Non-pigmented ciliary epithelial cell (primary cell): ENCODE data around the gene CHAF1A.

Experiments used
- DNase-seq: peaks from one replicate; pipeline ENCODE4 v3.0.0-alpha.2; 2010; ENCODE audit warnings: low read depth

Gene CHAF1A

DNA sequence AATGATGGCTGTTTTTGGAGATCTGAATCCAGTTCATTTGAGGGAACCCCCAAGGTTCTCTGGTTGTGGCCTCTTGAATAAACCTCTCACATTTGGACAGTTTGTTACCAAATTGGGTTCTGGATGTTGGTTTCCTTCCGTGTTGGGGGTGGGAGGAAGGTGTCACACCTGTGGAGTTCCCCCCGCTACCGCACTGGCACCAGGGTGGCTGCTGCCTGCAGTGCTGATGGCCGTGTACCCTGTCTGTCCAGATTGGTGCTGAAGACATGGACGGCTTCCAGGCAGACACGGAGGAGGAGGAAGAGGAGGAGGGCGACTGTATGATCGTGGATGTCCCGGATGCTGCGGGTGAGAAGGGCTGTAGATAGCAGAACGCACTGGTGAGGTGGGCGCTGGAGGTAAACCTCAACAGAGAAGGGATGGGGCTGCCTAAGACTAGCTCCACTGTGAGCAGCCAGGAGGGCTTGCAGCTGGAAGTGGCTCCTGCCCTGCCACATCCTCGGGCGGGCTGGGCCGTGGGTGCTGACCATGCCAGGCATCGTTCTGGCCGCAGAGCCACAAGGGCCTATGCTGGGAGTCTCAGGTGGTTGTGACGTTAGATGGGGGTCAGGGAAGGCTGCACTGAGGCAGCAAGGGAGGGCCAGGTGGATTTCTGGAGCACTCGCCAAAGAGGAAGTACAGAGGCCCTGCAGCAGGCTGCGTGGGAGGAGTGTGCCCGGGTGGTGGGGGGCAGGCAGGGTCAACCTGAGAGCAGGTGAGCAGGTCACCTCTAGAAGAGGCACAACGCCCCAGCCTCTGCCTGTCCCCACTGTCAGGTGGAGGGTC is 39.8 kb downstream of the CHAF1A start:
- DNase-seq: no peak

DNA sequence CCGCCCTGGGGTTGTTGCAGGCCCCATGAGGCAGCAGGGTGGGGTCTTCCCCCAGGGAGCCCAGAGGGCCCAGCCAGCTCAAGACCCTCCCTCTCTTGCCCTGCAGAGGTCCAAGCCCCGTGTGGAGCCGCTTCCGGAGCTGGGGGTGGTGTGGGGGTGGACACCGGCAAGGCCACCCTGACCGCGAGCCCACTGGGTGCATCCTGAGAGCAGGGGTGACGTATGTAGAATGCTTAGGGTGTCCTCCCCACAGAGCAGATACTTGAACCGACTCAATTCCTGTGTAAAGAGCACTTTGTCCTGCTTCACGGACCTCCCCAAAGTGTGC is 40.3 kb downstream of the CHAF1A start:
- no peak for DNase-seq

DNA sequence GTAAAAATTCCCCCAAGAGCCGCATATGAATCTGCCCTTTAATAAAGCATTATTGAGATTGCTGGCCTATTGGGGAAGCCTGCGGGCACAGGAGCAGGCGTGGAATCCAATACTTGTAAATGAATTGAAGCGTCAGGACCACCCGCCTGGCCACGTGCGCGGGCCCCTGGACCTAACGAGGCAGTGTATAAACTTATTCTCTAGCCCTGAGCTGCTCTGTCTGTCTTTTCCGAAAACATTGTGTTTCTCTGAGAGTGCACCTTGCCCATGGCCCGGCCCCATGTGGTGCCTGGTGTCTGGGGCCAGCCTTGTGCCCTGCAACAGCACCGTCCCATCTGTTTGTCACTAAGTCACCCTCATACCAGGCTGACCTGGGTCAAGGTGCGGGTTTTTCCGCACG is 40.7 kb downstream of the CHAF1A start:
- no peak for DNase-seq

DNA sequence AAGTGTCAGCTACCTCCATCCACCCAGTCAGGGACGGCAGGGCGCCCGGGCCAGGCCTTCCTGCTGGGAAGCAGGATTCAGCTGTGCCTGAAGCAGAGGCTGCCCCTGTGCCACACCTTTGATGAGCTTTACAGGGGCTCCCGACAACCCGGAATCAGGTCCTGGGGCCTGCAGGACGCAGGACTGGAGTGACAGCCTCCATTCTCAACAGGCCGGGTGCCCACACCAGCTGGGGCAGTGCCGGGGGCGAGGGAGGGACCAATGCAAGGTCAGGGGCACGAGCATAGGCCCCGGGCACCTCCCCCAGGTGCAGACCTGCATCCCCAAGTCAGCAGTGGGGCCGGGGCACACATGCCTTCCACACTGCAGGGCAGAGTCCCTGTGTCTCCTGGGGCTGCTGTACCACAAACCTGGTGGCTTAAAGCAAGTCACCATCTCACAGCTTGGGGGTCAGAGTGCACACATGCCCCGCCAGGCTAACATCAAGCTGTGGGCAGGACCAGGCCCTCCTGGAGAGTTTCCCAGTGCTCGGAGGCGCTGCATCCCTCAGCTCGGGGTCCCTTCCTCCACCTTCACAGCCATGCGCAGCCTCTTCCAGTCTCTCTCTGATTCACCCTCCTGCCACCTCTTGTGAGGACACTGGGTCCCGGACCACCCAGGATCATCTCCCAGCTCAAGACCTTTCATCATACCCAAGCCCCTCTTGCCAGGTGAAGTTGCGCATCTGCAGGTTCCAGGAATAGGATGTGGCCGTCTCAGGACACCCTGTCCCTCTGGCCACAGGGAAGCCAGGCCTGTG is 41.7 kb downstream of the CHAF1A start:
- DNase-seq: no peak

DNA sequence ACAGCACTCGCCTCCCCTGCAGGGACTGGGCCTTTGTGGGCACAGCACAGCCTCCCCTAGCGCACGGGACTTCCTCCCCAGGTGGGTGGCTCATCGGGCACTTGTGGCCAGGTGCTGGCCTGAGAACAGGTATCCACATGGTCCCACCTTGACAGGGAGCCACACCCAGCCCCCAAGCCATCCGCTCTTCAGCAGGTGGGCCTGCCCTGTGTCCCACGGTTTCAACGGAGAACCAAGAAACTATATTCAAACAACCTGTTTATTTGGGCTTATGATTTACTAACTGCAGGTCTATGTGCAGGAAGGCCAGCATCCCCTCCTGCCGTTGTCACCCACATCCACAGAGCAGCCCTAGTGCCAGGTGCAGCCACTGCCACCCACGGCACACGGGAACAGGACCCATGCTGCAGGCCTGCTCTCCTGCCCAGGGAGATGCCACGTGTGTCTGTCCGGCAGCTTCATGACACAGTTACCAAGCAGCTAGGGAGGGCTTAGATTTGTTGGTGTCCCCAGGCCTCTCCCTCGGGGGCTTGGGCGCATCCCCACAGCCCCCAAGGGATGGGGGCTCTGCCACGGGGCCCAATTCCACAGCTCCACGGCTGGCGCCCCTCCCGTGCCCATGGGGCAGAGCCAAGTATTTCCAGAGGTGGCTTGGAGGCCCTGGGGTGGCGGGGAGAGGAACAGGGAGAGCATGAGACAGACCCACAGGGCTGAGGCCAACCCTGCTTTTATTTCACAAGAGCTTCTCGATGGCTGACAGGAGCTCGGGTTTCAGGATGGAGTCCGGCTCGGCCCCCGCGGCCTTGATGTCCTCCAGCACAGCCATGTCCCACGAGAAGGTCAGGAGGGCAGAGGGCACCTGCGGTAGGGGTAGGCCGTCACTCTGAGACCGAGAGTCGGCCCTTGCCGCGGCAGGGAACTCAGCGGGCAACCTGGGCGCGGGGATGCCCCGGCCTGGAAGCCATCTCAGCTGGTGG is 42.6 kb downstream of the CHAF1A start:
- no peak for DNase-seq

DNA sequence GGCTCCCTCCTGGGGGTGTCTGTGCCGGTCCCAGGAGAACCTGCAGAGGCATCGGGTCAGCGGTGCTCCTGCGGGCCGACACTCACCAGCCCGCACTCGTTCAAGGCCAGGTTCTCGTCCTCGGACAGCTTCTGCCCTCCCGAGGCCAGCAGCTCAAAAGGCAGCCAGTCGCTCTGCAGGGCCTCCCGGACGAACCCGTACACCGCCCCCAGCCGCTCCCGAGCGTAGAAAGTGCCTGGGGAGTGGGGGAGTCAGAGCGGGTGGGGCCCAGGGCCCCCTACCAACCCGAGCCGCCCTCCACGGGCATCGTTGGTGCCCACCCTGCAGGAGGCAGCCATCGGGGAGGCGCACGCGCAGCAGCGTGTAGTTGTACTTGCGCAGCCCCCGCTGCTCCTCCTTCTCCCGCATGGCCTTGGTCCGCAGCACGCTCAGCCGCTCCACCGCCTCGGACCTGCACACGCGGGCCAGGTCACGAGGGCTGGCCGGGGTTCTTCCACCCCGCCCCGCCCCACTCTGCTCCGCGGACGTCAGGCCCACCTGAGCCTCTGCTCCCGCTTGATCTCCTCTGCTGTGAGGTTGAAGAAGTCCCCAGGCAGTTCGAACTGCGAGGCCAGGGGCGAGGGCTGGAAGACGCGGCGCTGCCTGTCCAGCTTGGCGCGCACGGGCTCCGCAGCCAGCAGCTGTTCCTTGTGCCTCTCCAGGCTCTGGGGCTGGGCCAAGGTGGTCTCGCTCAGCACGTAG is 43.7 kb downstream of the CHAF1A start:
- DNase-seq: no peak

DNA sequence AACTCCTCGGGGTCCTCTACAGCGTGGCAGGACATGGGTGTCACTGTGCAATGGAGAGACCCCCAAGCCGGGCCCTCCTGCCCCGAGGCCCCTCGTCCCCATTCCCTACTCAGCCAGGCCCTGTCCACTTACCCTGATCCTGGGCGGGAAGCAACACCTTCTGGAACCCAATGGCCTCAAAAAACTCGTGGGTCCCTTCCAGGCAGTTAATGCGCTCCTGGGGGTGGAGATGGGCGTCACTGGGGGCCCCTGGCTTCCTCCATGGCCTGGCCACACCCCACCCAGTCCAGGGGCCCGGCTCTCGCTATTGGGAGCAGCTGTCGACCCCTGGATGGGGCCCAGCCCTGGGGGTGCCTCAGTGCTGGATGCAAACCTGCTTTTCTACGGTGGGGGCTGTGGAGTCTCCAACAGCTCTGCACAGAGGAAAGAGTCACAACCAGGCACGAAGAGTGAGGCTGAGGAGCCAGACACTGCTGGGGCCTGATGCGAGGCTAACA is 44.3 kb downstream of the CHAF1A start:
- no peak for DNase-seq

DNA sequence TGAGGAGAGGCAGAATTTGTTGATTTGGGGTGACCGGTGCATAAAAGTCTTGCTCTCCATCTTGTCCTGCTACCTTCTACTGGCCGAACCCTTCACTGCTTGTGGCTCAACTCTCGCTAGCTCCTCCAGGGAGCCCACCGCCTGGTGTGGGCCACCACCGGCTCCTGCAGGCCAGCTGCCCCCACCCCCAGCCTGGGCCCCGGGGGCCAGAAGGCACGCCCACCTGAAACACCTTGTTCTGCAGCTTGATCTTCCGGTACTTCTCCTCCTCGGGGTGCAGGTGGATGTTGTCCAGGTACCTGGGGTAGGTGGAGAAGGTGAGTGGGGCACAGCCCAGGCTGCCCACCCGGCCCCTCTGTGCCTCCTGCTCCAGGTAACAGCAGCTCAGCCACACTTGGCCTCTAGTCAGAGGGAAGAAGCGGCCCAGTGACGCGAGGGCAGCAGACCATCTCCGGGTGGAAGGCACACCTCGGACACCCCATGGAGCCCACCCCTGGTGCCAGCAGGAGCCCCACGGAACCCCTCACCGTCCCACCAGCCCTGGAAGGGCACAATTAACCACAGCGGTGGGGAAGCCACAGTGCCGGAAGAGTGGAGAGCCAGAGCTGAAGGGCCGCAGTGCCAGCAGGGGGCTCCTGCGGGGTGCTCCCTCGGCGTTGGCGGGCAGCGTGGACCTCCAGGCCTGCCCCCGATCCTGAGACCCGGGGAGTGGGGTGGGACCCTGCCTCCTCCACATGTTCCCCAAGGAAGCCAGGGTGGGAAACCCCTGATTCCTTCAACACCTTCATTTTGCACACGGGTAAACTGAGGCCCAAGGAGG is 45.1 kb downstream of the CHAF1A start:
- DNase-seq: no peak

DNA sequence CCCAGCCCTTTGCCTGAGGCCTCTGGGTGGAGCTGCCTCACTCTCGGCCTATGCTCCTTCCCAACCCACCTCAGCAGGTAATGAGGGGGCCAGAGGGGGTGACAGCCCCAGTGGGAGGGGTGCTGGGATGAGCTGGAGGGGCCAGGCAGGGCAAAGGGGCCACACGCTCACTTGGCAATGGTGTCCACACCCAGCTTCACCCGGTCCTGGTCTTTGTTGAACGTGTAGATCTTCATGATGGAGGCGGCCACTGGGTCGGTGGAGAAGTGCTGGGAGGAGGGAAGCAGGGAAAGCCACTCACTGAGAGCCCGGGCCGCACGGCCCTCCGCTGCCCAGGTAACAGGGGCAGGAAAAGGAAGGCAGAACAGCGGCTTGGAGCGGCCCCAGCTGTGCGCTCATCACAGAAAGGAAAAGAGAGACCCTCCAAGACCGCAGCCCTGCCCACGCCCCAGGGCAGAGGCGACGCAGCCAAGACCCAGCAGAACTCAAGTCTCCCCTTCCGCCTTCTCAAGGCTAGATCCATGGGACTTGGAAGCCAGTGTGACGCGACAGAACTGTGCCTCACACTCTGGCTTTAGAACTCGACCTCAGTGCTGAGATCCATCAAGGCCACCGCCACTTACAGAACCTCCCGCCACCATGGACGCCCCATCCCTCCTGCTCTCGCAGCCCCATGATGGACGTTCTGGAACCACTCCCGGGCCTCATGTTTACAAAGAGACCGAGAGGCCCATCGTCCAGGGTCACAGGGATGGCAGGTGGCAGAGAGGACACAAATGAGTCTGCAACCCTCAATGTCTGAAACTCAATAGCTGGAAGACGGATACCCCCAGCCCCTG is 45.9 kb downstream of the CHAF1A start:
- no peak for DNase-seq

DNA sequence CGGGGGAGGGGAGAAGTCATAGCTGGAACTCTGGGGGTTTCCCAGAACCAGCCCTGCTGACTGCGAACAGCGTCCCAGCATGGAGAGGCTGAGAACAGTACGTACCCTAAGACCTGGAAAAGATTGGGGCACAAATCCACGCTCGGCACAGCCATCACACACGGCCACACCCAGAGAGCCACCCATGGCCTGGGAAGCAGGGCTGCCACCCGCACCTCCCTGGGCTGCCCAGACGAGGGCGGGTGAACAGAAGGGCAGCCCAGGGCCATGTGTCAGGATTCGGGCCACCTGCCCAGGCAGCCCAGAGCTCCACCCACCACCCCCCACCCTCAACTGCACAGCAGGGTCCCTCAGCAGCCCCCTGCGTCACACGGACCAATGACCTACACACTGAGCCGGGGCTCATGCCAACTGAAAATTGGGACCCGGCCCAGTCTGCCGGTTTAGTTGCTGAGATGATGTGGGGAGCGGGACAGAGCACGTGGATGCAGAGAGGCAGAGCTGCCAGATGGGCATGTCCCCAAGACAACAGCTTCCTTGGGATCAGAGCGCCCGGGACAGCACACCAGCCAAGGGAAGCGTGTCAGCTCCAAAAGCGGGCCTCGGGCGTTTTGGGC is 46.7 kb downstream of the CHAF1A start:
- DNase-seq: no peak

DNA sequence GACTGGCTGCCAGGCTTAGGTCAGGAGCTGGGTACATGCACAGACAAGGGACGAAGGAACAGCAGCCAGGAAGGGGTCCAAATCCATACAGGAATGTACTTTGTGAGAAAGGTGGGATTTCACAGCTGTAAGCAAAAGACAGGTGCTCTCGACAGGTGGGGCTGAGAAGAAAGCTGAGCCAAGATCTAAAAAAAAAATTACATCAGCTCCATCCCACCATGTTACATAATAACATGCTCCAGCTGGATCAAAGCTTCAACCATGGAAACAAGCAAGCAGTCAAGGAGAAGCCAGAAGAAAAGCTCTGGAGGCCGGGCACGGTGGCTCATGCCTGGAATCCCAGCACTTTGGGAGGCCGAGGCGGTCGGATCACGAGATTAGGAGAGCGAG is 47.2 kb downstream of the CHAF1A start:
- no peak for DNase-seq

DNA sequence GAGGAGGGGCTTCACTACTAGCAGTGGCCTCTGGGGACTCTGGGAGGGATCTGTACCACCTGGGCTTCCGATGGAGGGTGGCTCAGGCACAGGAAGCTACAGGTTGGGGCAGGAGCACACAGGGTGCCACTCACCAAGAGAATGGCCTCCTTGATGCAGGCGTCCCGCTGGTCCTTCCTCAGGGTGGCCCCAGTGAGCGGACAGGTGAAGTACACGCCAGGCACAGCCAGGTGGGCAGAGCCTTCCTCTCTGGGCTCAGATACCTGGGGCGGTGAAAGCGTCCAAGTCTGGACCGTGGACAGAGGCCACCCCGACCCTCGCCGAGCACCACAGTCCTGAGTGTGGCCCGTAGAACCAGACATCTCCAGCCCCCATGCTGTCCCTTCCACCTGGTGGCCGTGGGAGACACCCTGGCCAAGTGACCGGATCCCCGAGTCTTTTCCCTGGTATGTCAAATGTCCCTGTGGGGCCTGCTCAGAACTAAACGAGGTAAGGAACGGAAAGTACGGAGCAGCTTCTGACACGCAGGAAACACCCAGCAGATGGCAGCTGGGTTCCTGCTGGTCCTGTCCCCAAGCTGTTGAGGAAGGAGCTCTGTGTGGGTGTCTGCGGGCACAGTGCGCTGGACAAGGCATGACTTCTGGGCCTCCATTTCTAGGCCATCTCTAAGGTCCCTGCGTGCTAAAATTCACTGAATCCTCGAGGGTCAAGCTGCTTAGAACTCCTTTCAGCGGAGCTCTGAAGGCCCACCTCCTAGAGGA is 50.0 kb downstream of the CHAF1A start:
- no peak for DNase-seq

DNA sequence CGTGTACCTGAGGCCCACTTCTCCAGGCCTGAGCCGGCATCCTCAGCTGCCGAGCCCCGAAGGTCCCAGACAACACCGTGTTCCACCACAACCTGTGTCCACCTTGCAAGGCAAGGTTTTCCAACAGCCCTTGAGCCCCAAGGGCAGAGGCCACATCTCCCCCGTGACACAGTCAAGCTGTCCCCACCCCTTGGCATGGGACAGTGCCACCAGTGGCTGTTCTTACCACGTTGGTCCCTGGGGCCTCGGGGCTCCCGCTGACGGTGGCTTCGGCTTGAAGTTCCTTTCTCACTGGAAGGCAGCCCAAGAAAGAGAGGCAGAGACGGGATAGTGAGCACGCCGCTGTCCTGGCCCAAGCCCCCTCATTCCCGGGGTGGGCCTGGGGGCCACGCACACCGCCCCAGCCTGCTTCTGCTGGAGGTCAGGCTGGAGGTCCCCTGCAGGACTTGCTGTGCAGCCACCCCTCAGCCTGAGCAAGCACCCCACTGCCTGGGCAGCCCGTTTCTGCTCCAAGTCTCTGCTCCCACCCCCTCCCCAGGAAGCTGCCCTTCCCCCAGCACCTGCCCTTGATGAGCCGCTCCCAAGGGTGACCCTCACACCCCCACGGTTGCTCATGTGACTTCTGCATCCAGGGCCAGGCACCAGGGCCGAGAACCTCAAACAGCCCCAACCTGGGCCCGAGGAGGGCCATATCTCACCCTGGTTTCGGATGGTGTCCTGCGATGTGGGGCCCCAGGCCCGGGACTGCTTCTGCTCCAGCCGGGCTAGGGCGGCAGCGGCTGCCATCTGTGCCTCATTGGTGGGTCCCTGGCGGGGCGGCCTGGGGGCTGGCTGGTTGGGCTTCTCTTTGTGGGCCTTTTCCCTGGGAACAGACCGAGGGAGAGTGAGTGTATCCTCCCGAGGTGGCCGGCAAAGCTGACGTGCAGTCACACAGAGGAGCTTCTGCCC is 51.1 kb downstream of the CHAF1A start:
- DNase-seq: no peak

DNA sequence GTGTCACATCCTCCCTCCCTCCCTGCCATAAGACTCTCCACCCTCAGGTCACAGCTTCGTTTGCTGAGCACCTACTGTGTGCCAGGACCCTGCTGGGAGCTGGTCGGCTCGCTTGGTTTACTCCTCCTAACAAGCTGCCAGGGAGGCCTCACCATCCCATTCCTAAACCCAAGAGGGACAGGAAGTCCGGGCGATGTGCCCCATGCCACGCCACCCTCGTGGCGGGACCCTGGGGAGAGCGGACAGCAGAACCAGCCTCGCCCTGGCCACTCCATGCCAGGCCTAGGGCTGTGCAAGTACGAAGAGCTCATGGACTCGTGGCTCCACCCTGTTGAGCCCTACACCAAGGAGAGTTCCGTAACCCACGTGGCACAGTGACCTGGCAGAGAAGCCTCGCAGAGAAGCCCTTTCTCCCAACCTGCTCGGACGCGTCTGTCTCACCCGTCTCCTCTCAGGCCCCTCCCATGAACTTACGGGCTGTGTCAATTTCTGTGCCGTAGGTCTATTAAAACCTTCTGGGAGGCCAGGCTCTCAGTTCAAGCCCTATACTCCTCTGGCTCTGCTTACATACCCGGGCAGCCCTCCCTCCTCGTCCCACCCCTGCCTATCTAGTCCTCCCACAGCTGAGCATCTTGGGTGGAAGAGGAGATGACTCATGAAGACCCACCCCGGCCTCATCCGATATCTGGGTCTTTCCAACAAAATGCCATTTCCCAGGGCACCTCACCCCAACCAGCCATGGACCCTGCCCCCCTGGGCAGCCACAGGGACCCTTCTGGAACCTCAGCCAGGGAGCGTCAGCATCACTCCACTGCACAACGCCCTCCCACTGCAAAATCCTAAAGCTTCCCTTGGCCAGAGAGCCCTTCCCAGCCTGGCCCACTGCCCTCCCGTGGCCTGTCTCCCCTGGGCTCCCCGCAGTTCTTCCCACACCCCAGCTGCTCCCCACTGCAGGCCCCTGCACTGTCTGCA is 52.6 kb downstream of the CHAF1A start:
- DNase-seq: no peak

DNA sequence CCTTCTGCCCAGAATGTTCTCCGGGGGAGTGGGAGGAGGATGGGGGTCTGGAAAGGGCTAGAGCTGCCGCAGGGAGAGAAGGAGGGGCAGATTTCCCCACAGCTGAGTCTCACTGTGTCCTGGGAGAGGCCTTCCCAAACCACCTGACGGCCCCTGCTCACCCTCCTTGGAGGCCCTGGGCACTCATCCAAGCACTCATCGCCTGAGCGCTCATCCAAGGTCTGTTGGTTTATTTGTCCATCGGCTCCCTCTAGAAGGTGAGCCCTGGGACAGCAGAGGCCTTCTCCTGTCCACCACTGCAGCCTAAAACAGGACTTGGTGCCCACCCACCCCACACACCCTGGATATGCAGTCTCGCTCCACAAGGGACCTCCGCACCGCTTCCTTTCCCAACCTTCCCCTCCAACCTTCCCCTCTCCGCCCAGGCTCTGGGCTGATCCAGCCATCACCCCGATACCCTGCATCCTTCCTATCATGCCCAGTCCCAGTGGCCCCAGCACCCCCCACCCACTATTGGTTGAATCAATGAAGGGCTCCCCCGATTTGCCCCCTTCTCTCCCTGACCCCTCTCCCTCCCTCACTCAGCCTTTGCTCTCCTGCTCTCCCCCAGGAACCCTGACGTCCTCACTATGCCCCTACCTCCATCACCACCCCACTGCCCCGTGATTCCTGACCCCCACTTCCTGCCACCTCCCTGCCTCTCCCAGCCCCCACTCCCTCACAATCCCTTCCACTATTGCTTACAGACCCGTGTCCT is 53.5 kb downstream of the CHAF1A start:
- no peak for DNase-seq
